ENCODE results near the gene ERG.

Gene ERG

DNA sequence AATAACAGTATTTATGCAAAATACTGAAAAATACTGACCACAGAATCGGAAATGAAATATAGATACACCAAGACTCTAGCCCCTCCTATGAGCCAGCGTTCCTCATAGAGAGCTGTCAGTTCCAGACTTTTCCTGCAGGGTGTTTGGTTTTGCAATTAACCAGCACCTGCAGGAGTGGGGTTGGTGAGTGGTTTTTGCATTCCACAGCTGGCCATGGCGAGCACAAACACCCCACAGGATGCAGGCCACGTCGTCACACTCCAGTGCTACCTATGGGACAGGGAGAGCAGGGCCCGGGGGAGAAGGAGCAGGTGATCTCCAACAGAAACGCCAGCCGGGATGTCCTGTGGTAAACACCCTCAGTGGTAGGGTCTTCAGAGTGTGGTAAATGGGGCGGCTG, 94.1 kb downstream of the ERG start:
- no peak overlapping the region for H3K4me3 ChIP-seq (ENCODE audit: low read depth in 1 of 2, low read length in 2 of 2)
- no peak overlapping the region for H3K27ac ChIP-seq (ENCODE audit: low read depth, low read length)
- no peak overlapping the region for H3K9ac ChIP-seq (ENCODE audit: low read depth in 1 of 2, low read length in 2 of 2)
- no peaks in the 10 kb centered on the region for H3K36me3 ChIP-seq (ENCODE audit: control insufficient read depth in 1 of 2, insufficient read depth in 2 of 2, low read length in 2 of 2)
- no peaks in the 10 kb centered on the region for H3K4me1 ChIP-seq (ENCODE audit: control insufficient read depth in 1 of 2, insufficient read depth in 2 of 2, low read length in 2 of 2)
- H3K9me3 ChIP-seq (ENCODE audit: control insufficient read depth in 1 of 2, low read length in 2 of 2) = no peaks in the 10 kb centered on the region
- peaks cover 0 to 4% of the 10 kb centered on the region in 2 donors for H3K27me3 ChIP-seq (ENCODE audit: control insufficient read depth in 1 of 2, insufficient read depth in 2 of 2, low read length in 2 of 2)

DNA sequence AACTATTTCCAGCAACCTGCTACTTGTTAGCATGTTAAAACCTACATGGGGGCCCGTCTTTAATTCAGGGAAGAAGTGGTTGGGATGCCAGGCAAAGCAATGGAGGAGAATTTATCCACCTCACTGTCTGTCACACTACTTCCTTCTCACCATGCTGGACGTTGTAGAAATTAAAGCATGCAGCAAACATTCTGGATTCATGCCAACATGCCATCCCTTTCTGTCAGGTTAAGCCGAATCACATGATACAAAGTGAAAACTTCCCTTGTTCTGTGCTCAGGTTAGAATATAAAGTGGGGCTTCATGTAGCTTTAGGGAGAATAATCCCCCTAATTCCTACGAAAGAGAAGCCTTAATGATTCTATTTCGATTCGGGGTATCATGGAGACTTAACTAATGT, 95.5 kb downstream of the ERG start:
- no peaks in the 10 kb centered on the region for H3K36me3 ChIP-seq (ENCODE audit: control insufficient read depth in 1 of 2, insufficient read depth in 2 of 2, low read length in 2 of 2)
- no peaks in the 10 kb centered on the region for H3K9me3 ChIP-seq (ENCODE audit: control insufficient read depth in 1 of 2, low read length in 2 of 2)
- no peak overlapping the region for H3K9ac ChIP-seq (ENCODE audit: low read depth in 1 of 2, low read length in 2 of 2)
- no peak overlapping the region for H3K4me3 ChIP-seq (ENCODE audit: low read depth in 1 of 2, low read length in 2 of 2)
- H3K27ac ChIP-seq (ENCODE audit: low read depth, low read length) = no peak overlapping the region
- H3K4me1 ChIP-seq (ENCODE audit: control insufficient read depth in 1 of 2, insufficient read depth in 2 of 2, low read length in 2 of 2) = no peaks in the 10 kb centered on the region
- peaks cover 0 to 4% of the 10 kb centered on the region in 2 donors for H3K27me3 ChIP-seq (ENCODE audit: control insufficient read depth in 1 of 2, insufficient read depth in 2 of 2, low read length in 2 of 2)

DNA sequence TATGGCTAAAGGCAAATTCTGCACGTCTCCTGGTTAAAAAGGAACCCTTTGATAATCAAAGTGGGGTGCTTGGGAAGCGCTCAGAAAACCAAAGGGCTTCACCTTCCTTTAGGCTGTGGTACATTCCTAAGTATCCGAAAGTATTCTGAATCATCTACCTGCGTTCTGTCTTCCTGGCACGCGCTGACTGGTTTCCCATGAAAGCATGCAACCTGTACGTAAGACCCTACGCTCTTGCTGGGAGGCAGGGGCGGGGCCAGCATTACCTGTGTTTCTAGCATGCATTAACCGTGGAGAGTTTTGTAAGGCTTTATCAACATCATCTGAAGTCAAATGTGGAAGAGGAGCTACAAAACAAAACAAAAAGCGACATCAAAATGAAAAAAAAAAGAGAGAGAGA, 96.0 kb downstream of the ERG start:
- no peak overlapping the region for H3K27ac ChIP-seq (ENCODE audit: low read depth, low read length)
- no peaks in the 10 kb centered on the region for H3K4me1 ChIP-seq (ENCODE audit: control insufficient read depth in 1 of 2, insufficient read depth in 2 of 2, low read length in 2 of 2)
- H3K27me3 ChIP-seq (ENCODE audit: control insufficient read depth in 1 of 2, insufficient read depth in 2 of 2, low read length in 2 of 2) = peaks cover 0 to 4% of the 10 kb centered on the region in 2 donors
- no peak overlapping the region for H3K9ac ChIP-seq (ENCODE audit: low read depth in 1 of 2, low read length in 2 of 2)
- no peaks in the 10 kb centered on the region for H3K9me3 ChIP-seq (ENCODE audit: control insufficient read depth in 1 of 2, low read length in 2 of 2)
- H3K4me3 ChIP-seq (ENCODE audit: low read depth in 1 of 2, low read length in 2 of 2) = no peak overlapping the region
- no peaks in the 10 kb centered on the region for H3K36me3 ChIP-seq (ENCODE audit: control insufficient read depth in 1 of 2, insufficient read depth in 2 of 2, low read length in 2 of 2)

GRCh38 chr21:38401191-38401926, 96.9 kb downstream of the ERG start:
- H3K9ac ChIP-seq (ENCODE audit: low read depth in 1 of 2, low read length in 2 of 2) = no peak overlapping the region
- peaks cover 0 to 4% of the 10 kb centered on the region in 2 donors for H3K27me3 ChIP-seq (ENCODE audit: control insufficient read depth in 1 of 2, insufficient read depth in 2 of 2, low read length in 2 of 2)
- H3K4me3 ChIP-seq (ENCODE audit: low read depth in 1 of 2, low read length in 2 of 2) = no peak overlapping the region
- no peaks in the 10 kb centered on the region for H3K36me3 ChIP-seq (ENCODE audit: control insufficient read depth in 1 of 2, insufficient read depth in 2 of 2, low read length in 2 of 2)
- H3K27ac ChIP-seq (ENCODE audit: low read depth, low read length) = no peak overlapping the region
- H3K9me3 ChIP-seq (ENCODE audit: control insufficient read depth in 1 of 2, low read length in 2 of 2) = no peaks in the 10 kb centered on the region
- H3K4me1 ChIP-seq (ENCODE audit: control insufficient read depth in 1 of 2, insufficient read depth in 2 of 2, low read length in 2 of 2) = no peaks in the 10 kb centered on the region

- Histone ChIP-seq H3K9me3 (ENCODE audit: control insufficient read depth in 1 of 2, low read length in 2 of 2) (no peaks in the 10 kb centered on the region), H3K27ac (ENCODE audit: low read depth, low read length) (no peak overlapping the region), H3K4me1 (ENCODE audit: control insufficient read depth in 1 of 2, insufficient read depth in 2 of 2, low read length in 2 of 2) (no peaks in the 10 kb centered on the region), H3K27me3 (ENCODE audit: control insufficient read depth in 1 of 2, insufficient read depth in 2 of 2, low read length in 2 of 2) (peaks cover 0 to 4% of the 10 kb centered on the region in 2 donors), H3K4me3 (ENCODE audit: low read depth in 1 of 2, low read length in 2 of 2) (no peak overlapping the region), H3K36me3 (ENCODE audit: control insufficient read depth in 1 of 2, insufficient read depth in 2 of 2, low read length in 2 of 2) (no peaks in the 10 kb centered on the region), H3K9ac (ENCODE audit: low read depth in 1 of 2, low read length in 2 of 2) (no peak overlapping the region)
These were observed 97.9 kb downstream of the ERG start for GRCh38 chr21:38400195-38400919.

DNA sequence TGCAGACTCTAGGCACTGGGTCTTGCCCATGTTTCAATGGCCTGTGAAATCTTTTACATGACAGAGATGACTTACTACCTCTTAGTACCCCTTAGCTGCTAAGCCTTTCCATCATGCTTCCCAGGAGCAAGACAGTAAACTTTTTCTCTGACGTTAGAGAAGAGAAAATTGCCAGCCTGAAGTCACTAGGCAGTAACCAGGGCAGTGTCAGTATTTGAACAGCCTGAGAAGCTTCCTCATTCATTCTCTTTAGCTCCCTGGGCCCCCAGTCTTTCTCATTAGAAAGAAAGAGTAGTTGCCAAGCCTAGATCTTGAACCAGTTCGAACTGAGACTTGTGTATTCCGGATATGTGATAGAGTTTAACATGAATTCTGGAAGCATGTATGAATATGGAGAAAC, 99.2 kb downstream of the ERG start:
- Histone ChIP-seq H3K4me3 (ENCODE audit: low read depth in 1 of 2, low read length in 2 of 2) (no peak overlapping the region), H3K4me1 (ENCODE audit: control insufficient read depth in 1 of 2, insufficient read depth in 2 of 2, low read length in 2 of 2) (no peaks in the 10 kb centered on the region), H3K27me3 (ENCODE audit: control insufficient read depth in 1 of 2, insufficient read depth in 2 of 2, low read length in 2 of 2) (peaks cover 0 to 4% of the 10 kb centered on the region in 2 donors), H3K9me3 (ENCODE audit: control insufficient read depth in 1 of 2, low read length in 2 of 2) (no peaks in the 10 kb centered on the region), H3K36me3 (ENCODE audit: control insufficient read depth in 1 of 2, insufficient read depth in 2 of 2, low read length in 2 of 2) (no peaks in the 10 kb centered on the region), H3K9ac (ENCODE audit: low read depth in 1 of 2, low read length in 2 of 2) (no peak overlapping the region), H3K27ac (ENCODE audit: low read depth, low read length) (no peak overlapping the region)

GRCh38 chr21:38396325-38396724, 102.0 kb downstream of the ERG start:
- H3K36me3 ChIP-seq (ENCODE audit: control insufficient read depth in 1 of 2, insufficient read depth in 2 of 2, low read length in 2 of 2) = no peaks in the 10 kb centered on the region
- H3K27ac ChIP-seq (ENCODE audit: low read depth, low read length) = no peak overlapping the region
- no peaks in the 10 kb centered on the region for H3K9me3 ChIP-seq (ENCODE audit: control insufficient read depth in 1 of 2, low read length in 2 of 2)
- H3K9ac ChIP-seq (ENCODE audit: low read depth in 1 of 2, low read length in 2 of 2) = no peak overlapping the region
- no peaks in the 10 kb centered on the region for H3K27me3 ChIP-seq (ENCODE audit: control insufficient read depth in 1 of 2, insufficient read depth in 2 of 2, low read length in 2 of 2)
- no peak overlapping the region for H3K4me3 ChIP-seq (ENCODE audit: low read depth in 1 of 2, low read length in 2 of 2)
- no peaks in the 10 kb centered on the region for H3K4me1 ChIP-seq (ENCODE audit: control insufficient read depth in 1 of 2, insufficient read depth in 2 of 2, low read length in 2 of 2)

- no peak overlapping the region for H3K27ac ChIP-seq (ENCODE audit: low read depth, low read length)
- no peaks in the 10 kb centered on the region for H3K9me3 ChIP-seq (ENCODE audit: control insufficient read depth in 1 of 2, low read length in 2 of 2)
These were observed 102.7 kb downstream of the ERG start for GRCh38 chr21:38395581-38395980.

GRCh38 chr21:38392661-38393060, 105.6 kb downstream of the ERG start:
- Histone ChIP-seq H3K9me3 (ENCODE audit: control insufficient read depth in 1 of 2, low read length in 2 of 2) (no peaks in the 10 kb centered on the region), H3K4me1 (ENCODE audit: control insufficient read depth in 1 of 2, insufficient read depth in 2 of 2, low read length in 2 of 2) (no peaks in the 10 kb centered on the region), H3K36me3 (ENCODE audit: control insufficient read depth in 1 of 2, insufficient read depth in 2 of 2, low read length in 2 of 2) (no peaks in the 10 kb centered on the region), H3K27ac (ENCODE audit: low read depth, low read length) (no peak overlapping the region), H3K27me3 (ENCODE audit: control insufficient read depth in 1 of 2, insufficient read depth in 2 of 2, low read length in 2 of 2) (no peaks in the 10 kb centered on the region), H3K9ac (ENCODE audit: low read depth in 1 of 2, low read length in 2 of 2) (no peak overlapping the region), H3K4me3 (ENCODE audit: low read depth in 1 of 2, low read length in 2 of 2) (no peak overlapping the region)

More at GRCh38 chr21:38395581-38395980, 102.7 kb downstream of the ERG start:
- no peaks in the 10 kb centered on the region for H3K4me1 ChIP-seq (ENCODE audit: control insufficient read depth in 1 of 2, insufficient read depth in 2 of 2, low read length in 2 of 2)
- no peaks in the 10 kb centered on the region for H3K27me3 ChIP-seq (ENCODE audit: control insufficient read depth in 1 of 2, insufficient read depth in 2 of 2, low read length in 2 of 2)
- no peak overlapping the region for H3K9ac ChIP-seq (ENCODE audit: low read depth in 1 of 2, low read length in 2 of 2)
- H3K36me3 ChIP-seq (ENCODE audit: control insufficient read depth in 1 of 2, insufficient read depth in 2 of 2, low read length in 2 of 2) = no peaks in the 10 kb centered on the region
- no peak overlapping the region for H3K4me3 ChIP-seq (ENCODE audit: low read depth in 1 of 2, low read length in 2 of 2)

DNA sequence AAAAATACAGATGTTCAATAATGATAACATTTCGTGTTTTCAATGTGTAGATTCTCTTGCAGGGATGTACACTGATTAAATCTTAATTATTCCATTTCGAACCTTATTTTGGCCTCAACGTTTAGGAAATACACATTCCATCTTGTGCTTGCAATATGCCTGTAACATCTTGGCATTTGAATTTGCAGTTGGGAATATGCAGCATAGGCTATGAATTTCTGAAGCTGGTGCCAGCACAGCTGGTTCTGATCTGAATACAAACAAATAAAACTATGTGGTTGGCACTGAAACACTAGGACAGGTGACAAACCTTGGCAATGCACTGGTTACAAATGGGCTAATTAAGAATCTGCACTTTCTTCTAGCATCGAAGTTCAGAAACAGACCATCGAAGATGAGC, 108.4 kb downstream of the ERG start:
- Histone ChIP-seq H3K27ac (ENCODE audit: low read depth, low read length) (no peak overlapping the region), H3K4me3 (ENCODE audit: low read depth in 1 of 2, low read length in 2 of 2) (no peak overlapping the region), H3K9me3 (ENCODE audit: control insufficient read depth in 1 of 2, low read length in 2 of 2) (no peaks in the 10 kb centered on the region), H3K4me1 (ENCODE audit: control insufficient read depth in 1 of 2, insufficient read depth in 2 of 2, low read length in 2 of 2) (no peaks in the 10 kb centered on the region), H3K36me3 (ENCODE audit: control insufficient read depth in 1 of 2, insufficient read depth in 2 of 2, low read length in 2 of 2) (no peaks in the 10 kb centered on the region), H3K27me3 (ENCODE audit: control insufficient read depth in 1 of 2, insufficient read depth in 2 of 2, low read length in 2 of 2) (peaks cover 3 to 4% of the 10 kb centered on the region in 2 donors), H3K9ac (ENCODE audit: low read depth in 1 of 2, low read length in 2 of 2) (no peak overlapping the region)
